Activated naive CD8-positive, alpha-beta T cell treated with anti-CD3 and anti-CD28 coated beads, Interleukin-2, amount 50 U/mL, for 24 hours (primary cell): Measurements from ENCODE around the gene RBM15.

Source experiments
- ATAC-seq: fragments of 150-1000 bp; cut with Tn5 transposase; one replicate; pipeline ENCODE4 v1.10.0; 2021
- DNase-seq: peaks from one replicate; pipeline ENCODE4 v3.0.0; 2021
- H3K27ac Mint-ChIP-seq: one replicate; pipeline ENCODE4 v1.8.0; 2021; ENCODE audit warnings: mild to moderate bottlenecking, mixed read lengths
- H3K27me3 Mint-ChIP-seq: one replicate; pipeline ENCODE4 v1.8.0; 2021; ENCODE audit warnings: mixed read lengths
- H3K36me3 Mint-ChIP-seq: one replicate; pipeline ENCODE4 v1.8.0; 2021; ENCODE audit warnings: low read depth, mixed read lengths
- H3K4me1 Mint-ChIP-seq: one replicate; pipeline ENCODE4 v1.8.0; 2021; ENCODE audit warnings: mixed read lengths
- H3K4me3 Mint-ChIP-seq: one replicate; pipeline ENCODE4 v1.8.0; 2021; ENCODE audit warnings: mild to moderate bottlenecking, moderate library complexity, mixed read lengths
- H3K9me3 Mint-ChIP-seq: one replicate; pipeline ENCODE4 v1.8.0; 2021; ENCODE audit warnings: mixed read lengths

The RBM15 gene

GRCh38 chr1:110309767-110310166 lies 29.4 kb upstream of the RBM15 start:
- Mint-ChIP-seq H3K9me3 (no peaks in the 10 kb centered on the region), H3K4me1 (no peaks in the 10 kb centered on the region), H3K27me3 (no peaks in the 10 kb centered on the region), H3K36me3 (no peaks in the 10 kb centered on the region), H3K4me3 (no peak overlapping the region), H3K27ac (no peak overlapping the region)
- ATAC-seq, result no peak
- DNase-seq, result no peak

- ATAC-seq (no peak), DNase-seq (no peak)
- H3K27me3 Mint-ChIP-seq, result no peaks in the 10 kb centered on the region
- H3K4me1 Mint-ChIP-seq, result no peaks in the 10 kb centered on the region
- no peaks in the 10 kb centered on the region for H3K36me3 Mint-ChIP-seq
- H3K9me3 Mint-ChIP-seq, result no peaks in the 10 kb centered on the region
- no peak overlapping the region for H3K27ac Mint-ChIP-seq
- no peak overlapping the region for H3K4me3 Mint-ChIP-seq
These were observed 28.9 kb upstream of the RBM15 start for GRCh38 chr1:110310300-110310699.

- peak; percentile 94 for ATAC-seq
- no peaks in the 10 kb centered on the region for H3K9me3 Mint-ChIP-seq
- no peak overlapping the region for H3K4me3 Mint-ChIP-seq
- DNase-seq, result peak; percentile 74
- H3K36me3 Mint-ChIP-seq, result no peaks in the 10 kb centered on the region
- no peaks in the 10 kb centered on the region for H3K27me3 Mint-ChIP-seq
- H3K27ac Mint-ChIP-seq, result no peak overlapping the region
- H3K4me1 Mint-ChIP-seq, result no peaks in the 10 kb centered on the region
These were observed 26.7 kb upstream of the RBM15 start for GRCh38 chr1:110312188-110313121.

GRCh38 chr1:110316735-110317134 lies 22.4 kb upstream of the RBM15 start:
- H3K9me3 Mint-ChIP-seq, result no peaks in the 10 kb centered on the region
- DNase-seq (no peak), ATAC-seq (no peak)
- no peak overlapping the region for H3K27ac Mint-ChIP-seq
- H3K27me3 Mint-ChIP-seq, result no peaks in the 10 kb centered on the region
- H3K4me3 Mint-ChIP-seq, result no peak overlapping the region
- H3K4me1 Mint-ChIP-seq, result peaks cover 6% of the 10 kb centered on the region
- H3K36me3 Mint-ChIP-seq, result no peaks in the 10 kb centered on the region

- Mint-ChIP-seq H3K4me1 (peaks cover 6% of the 10 kb centered on the region), H3K27me3 (no peaks in the 10 kb centered on the region), H3K4me3 (no peak overlapping the region), H3K9me3 (no peaks in the 10 kb centered on the region), H3K36me3 (no peaks in the 10 kb centered on the region), H3K27ac (no peak overlapping the region)
- DNase-seq (no peak), ATAC-seq (no peak)
These were observed 21.1 kb upstream of the RBM15 start for GRCh38 chr1:110318046-110318445.

- ATAC-seq (peak; percentile 63), DNase-seq (no peak)
- Mint-ChIP-seq H3K27me3 (no peaks in the 10 kb centered on the region), H3K4me1 (peaks cover 6% of the 10 kb centered on the region), H3K36me3 (no peaks in the 10 kb centered on the region), H3K9me3 (no peaks in the 10 kb centered on the region), H3K27ac (no peak overlapping the region), H3K4me3 (no peak overlapping the region)
These were observed 19.6 kb upstream of the RBM15 start for GRCh38 chr1:110319332-110320167.

- no peaks in the 10 kb centered on the region for H3K27me3 Mint-ChIP-seq
- no peaks in the 10 kb centered on the region for H3K36me3 Mint-ChIP-seq
- ATAC-seq, result no peak
- H3K27ac Mint-ChIP-seq, result no peak overlapping the region
- no peak overlapping the region for H3K4me3 Mint-ChIP-seq
- peaks cover 6% of the 10 kb centered on the region for H3K4me1 Mint-ChIP-seq
- DNase-seq, result no peak
- no peaks in the 10 kb centered on the region for H3K9me3 Mint-ChIP-seq
These were observed 19.0 kb upstream of the RBM15 start for GRCh38 chr1:110320168-110320518.

- Mint-ChIP-seq H3K4me3 (no peak overlapping the region), H3K36me3 (no peaks in the 10 kb centered on the region), H3K27me3 (no peaks in the 10 kb centered on the region), H3K27ac (no peak overlapping the region), H3K4me1 (peaks cover 6% of the 10 kb centered on the region), H3K9me3 (no peaks in the 10 kb centered on the region)
- DNase-seq (no peak), ATAC-seq (no peak)
These were observed 18.1 kb upstream of the RBM15 start for GRCh38 chr1:110321045-110321444.

GRCh38 chr1:110321846-110322245 lies 17.3 kb upstream of the RBM15 start:
- H3K27ac Mint-ChIP-seq, result no peak overlapping the region

GRCh38 chr1:110324667-110325066 lies 14.5 kb upstream of the RBM15 start:
- no peaks in the 10 kb centered on the region for H3K36me3 Mint-ChIP-seq
- H3K4me3 Mint-ChIP-seq, result no peak overlapping the region
- ATAC-seq (no peak), DNase-seq (no peak)
- peaks cover 4% of the 10 kb centered on the region for H3K4me1 Mint-ChIP-seq
- no peak overlapping the region for H3K27ac Mint-ChIP-seq
- no peaks in the 10 kb centered on the region for H3K9me3 Mint-ChIP-seq
- no peaks in the 10 kb centered on the region for H3K27me3 Mint-ChIP-seq

More at GRCh38 chr1:110321846-110322245, 17.3 kb upstream of the RBM15 start:
- DNase-seq, result no peak
- H3K27me3 Mint-ChIP-seq, result no peaks in the 10 kb centered on the region
- no peaks in the 10 kb centered on the region for H3K9me3 Mint-ChIP-seq
- peaks cover 6% of the 10 kb centered on the region for H3K4me1 Mint-ChIP-seq
- ATAC-seq, result no peak
- H3K4me3 Mint-ChIP-seq, result no peak overlapping the region
- no peaks in the 10 kb centered on the region for H3K36me3 Mint-ChIP-seq

GRCh38 chr1:110326826-110327225 lies 12.4 kb upstream of the RBM15 start:
- H3K9me3 Mint-ChIP-seq, result no peaks in the 10 kb centered on the region
- DNase-seq (no peak), ATAC-seq (no peak)
- H3K27me3 Mint-ChIP-seq, result no peaks in the 10 kb centered on the region
- no peak overlapping the region for H3K27ac Mint-ChIP-seq
- no peaks in the 10 kb centered on the region for H3K4me1 Mint-ChIP-seq
- no peak overlapping the region for H3K4me3 Mint-ChIP-seq
- no peaks in the 10 kb centered on the region for H3K36me3 Mint-ChIP-seq

GRCh38 chr1:110328274-110328673 lies 10.9 kb upstream of the RBM15 start:
- Mint-ChIP-seq H3K36me3 (no peaks in the 10 kb centered on the region), H3K27ac (no peak overlapping the region), H3K9me3 (no peaks in the 10 kb centered on the region), H3K4me3 (no peak overlapping the region), H3K27me3 (no peaks in the 10 kb centered on the region), H3K4me1 (no peaks in the 10 kb centered on the region)
- no peak for ATAC-seq
- no peak for DNase-seq

GRCh38 chr1:110328700-110329099 lies 10.5 kb upstream of the RBM15 start:
- no peak overlapping the region for H3K27ac Mint-ChIP-seq
- no peak overlapping the region for H3K4me3 Mint-ChIP-seq
- H3K9me3 Mint-ChIP-seq, result no peaks in the 10 kb centered on the region
- H3K36me3 Mint-ChIP-seq, result no peaks in the 10 kb centered on the region
- ATAC-seq (no peak), DNase-seq (no peak)
- no peaks in the 10 kb centered on the region for H3K27me3 Mint-ChIP-seq
- no peaks in the 10 kb centered on the region for H3K4me1 Mint-ChIP-seq

- Mint-ChIP-seq H3K27ac (no peak overlapping the region), H3K36me3 (peaks cover 6% of the 10 kb centered on the region), H3K27me3 (no peaks in the 10 kb centered on the region), H3K9me3 (no peaks in the 10 kb centered on the region), H3K4me1 (peaks cover 22% of the 10 kb centered on the region), H3K4me3 (no peak overlapping the region)
- DNase-seq, result no peak
- ATAC-seq, result no peak
These were observed 3.9 kb upstream of the RBM15 start for GRCh38 chr1:110335265-110335664.
